Activated naive CD8-positive, alpha-beta T cell treated with anti-CD3 and anti-CD28 coated beads for 36 hours (primary cell): ENCODE data around the gene PEX12. TPM values are rescaled to one million over a fixed set of nuclear protein-coding genes. Genes with fewer than 3 reads are reported as not detected.
"Not testable (repeated sequence)": the region's sequence is repeated elsewhere in the genome, so short reads cannot be mapped to it uniquely, and the experiment has no call there.

Experiments used
- DNase-seq: peaks from one replicate; pipeline ENCODE4 v3.0.0; 2021
- H3K27ac Mint-ChIP-seq: one replicate; pipeline ENCODE4 v1.8.0; 2022; ENCODE audit warnings: mild to moderate bottlenecking, moderate library complexity, mixed read lengths
- H3K27me3 Mint-ChIP-seq: one replicate; pipeline ENCODE4 v1.8.0; 2022; ENCODE audit warnings: mild to moderate bottlenecking, mixed read lengths
- H3K36me3 Mint-ChIP-seq: one replicate; pipeline ENCODE4 v1.8.0; 2021; ENCODE audit warnings: mild to moderate bottlenecking, mixed read lengths
- H3K4me1 Mint-ChIP-seq: one replicate; pipeline ENCODE4 v1.8.0; 2021; ENCODE audit warnings: mixed read lengths
- H3K4me3 Mint-ChIP-seq: one replicate; pipeline ENCODE4 v1.8.0; 2022; ENCODE audit warnings: mild to moderate bottlenecking, moderate library complexity, mixed read lengths
- H3K9me3 Mint-ChIP-seq: one replicate; pipeline ENCODE4 v1.8.0; 2022; ENCODE audit warnings: mixed read lengths
- total RNA-seq, 2 experiments: library from RNA; stranded (reverse); gene quantifications; one replicate each; pipeline ENCODE4 v1.2.3, GENCODE V29; 2021

The PEX12 gene
- total RNA-seq, 2 experiments from 2014 or later, result 6.6 to 6.9 TPM

GRCh38 chr17:35596072-35596471 is 17.7 kb upstream of the PEX12 start:
- Mint-ChIP-seq H3K27ac (no peak overlapping the region), H3K36me3 (peaks cover 41% of the 10 kb centered on the region), H3K4me3 (no peak overlapping the region), H3K27me3 (no peaks in the 10 kb centered on the region), H3K4me1 (peaks cover 9% of the 10 kb centered on the region), H3K9me3 (no peaks in the 10 kb centered on the region)
- no peak for DNase-seq

DNA sequence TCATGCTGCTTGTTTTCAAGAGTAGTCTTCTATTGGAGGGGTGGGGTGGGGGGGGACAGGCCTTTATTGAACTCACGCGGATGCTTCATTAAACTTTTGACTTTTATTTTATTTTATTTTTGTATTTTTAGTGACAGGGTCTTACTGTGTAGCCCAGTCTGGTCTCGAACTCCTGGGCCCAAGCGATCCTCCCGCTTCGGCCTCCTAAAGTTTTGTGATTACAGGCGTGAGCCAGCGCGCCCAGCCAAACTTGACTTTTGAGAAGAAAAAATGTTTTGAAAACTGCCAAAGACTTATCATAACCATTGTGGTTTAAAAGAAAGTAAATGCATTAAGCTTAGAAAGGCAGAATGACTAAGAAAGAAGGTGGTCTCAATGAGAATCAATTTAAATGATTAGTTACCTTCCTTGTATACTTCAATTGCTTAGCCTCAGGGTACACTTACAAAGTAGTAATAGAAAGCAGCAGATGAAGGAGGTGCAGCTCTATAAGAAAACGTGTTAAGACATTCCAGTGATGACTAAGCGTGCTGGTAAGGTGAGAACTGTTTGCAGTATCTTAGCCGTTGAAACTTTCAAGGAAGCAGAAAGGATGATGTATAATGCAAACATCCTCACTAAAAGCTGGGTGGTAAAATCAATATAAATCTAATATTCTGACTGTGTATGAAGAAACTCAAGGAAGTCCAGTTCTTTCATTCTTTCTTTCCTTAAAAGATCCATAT is 10.0 kb upstream of the PEX12 start:
- Mint-ChIP-seq H3K36me3 (peaks cover 8% of the 10 kb centered on the region), H3K27me3 (no peaks in the 10 kb centered on the region), H3K9me3 (no peaks in the 10 kb centered on the region), H3K27ac (peak overlapping the region; percentile 97), H3K4me3 (peak overlapping the region; percentile 96), H3K4me1 (peaks cover 25% of the 10 kb centered on the region)
- DNase-seq, result no peak

- peaks cover 23% of the 10 kb centered on the region for H3K4me1 Mint-ChIP-seq
- H3K9me3 Mint-ChIP-seq, result no peaks in the 10 kb centered on the region
- H3K27me3 Mint-ChIP-seq, result no peaks in the 10 kb centered on the region
- peak within 1 kb of the TSS; percentile 97 for H3K27ac Mint-ChIP-seq
- DNase-seq, result peak; percentile 95
- peak within 1 kb of the TSS; percentile 96 for H3K4me3 Mint-ChIP-seq
- H3K36me3 Mint-ChIP-seq, result peaks cover 5% of the 10 kb centered on the region
Observed at GRCh38 chr17:35587074-35587961, 8.9 kb upstream of the PEX12 start, which contains the start of gene AP2B1. AP2B1 (plus strand) TSS chr17:35587322; CDS start chr17:35594031, 6,709 bp downstream.

DNA sequence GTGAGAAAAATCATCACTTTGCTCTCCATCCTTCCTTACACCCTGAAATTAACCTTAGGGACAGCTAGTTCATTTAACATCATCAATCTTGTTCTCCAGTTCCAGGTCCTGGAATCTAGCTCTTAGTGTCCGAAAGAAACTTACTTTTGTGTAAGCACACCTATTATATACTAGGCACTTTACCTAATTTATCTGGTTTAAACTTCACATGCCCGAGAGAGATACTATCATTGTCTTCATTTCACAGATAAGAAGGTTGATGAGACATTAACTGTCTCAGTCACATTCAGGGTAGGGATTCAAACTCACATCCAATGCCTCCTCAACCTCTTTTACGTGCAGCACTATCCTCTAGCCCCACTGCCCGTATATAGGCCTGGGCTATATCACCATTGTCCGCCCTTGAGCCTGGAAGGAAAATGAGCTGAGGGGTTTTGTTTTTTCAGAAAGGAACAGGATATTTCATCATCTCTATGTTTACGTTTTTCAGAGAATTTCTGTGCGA is 8.2 kb upstream of the PEX12 start:
- H3K36me3 Mint-ChIP-seq, result peaks cover 5% of the 10 kb centered on the region
- H3K9me3 Mint-ChIP-seq, result no peaks in the 10 kb centered on the region
- no peak for DNase-seq
- no peaks in the 10 kb centered on the region for H3K27me3 Mint-ChIP-seq
- peak overlapping the region; percentile 97 for H3K27ac Mint-ChIP-seq
- H3K4me3 Mint-ChIP-seq, result peak overlapping the region; percentile 96
- peaks cover 22% of the 10 kb centered on the region for H3K4me1 Mint-ChIP-seq

- H3K27me3 Mint-ChIP-seq, result no peaks in the 10 kb centered on the region
- no peak overlapping the region for H3K27ac Mint-ChIP-seq
- peaks cover 5% of the 10 kb centered on the region for H3K36me3 Mint-ChIP-seq
- H3K4me3 Mint-ChIP-seq, result no peak overlapping the region
- DNase-seq, result no peak
- H3K9me3 Mint-ChIP-seq, result no peaks in the 10 kb centered on the region
- H3K4me1 Mint-ChIP-seq, result peaks cover 15% of the 10 kb centered on the region
Observed at GRCh38 chr17:35584061-35584460, 5.7 kb upstream of the PEX12 start.

- H3K27me3 Mint-ChIP-seq, result no peaks in the 10 kb centered on the region
- peaks cover 25% of the 10 kb centered on the region for H3K4me1 Mint-ChIP-seq
- peak overlapping the region; percentile 91 for H3K4me3 Mint-ChIP-seq
- H3K27ac Mint-ChIP-seq, result peak overlapping the region; percentile 97
- peaks cover 7% of the 10 kb centered on the region for H3K36me3 Mint-ChIP-seq
- H3K9me3 Mint-ChIP-seq, result no peaks in the 10 kb centered on the region
- no peak for DNase-seq
Observed at GRCh38 chr17:35578929-35579432, 610 bp upstream of the PEX12 start.

DNA sequence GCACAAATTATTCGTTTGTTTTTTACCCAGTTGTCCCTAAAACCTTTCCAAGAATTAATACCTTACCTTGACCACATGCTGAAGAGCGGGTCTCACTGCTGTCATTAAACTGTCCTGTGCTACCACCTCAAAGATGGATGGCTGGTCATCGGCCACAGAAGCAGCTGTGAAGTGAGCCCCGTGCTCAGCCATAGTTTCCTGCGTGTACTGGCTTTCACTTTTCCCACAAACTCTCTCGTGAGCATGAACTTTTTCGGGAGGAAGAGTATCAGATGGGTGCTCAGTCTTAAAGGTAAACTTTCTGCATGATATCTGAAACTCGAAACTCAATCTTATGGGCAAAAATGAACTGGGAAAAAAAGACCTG is 558 bp downstream of the PEX12 start:
- Mint-ChIP-seq H3K27me3 (no peaks in the 10 kb centered on the region), H3K36me3 (peaks cover 7% of the 10 kb centered on the region), H3K4me1 (peaks cover 25% of the 10 kb centered on the region), H3K27ac (peak overlapping the region; percentile 97), H3K9me3 (no peaks in the 10 kb centered on the region), H3K4me3 (peak overlapping the region; percentile 91)
- DNase-seq, result peak; percentile 12

DNA sequence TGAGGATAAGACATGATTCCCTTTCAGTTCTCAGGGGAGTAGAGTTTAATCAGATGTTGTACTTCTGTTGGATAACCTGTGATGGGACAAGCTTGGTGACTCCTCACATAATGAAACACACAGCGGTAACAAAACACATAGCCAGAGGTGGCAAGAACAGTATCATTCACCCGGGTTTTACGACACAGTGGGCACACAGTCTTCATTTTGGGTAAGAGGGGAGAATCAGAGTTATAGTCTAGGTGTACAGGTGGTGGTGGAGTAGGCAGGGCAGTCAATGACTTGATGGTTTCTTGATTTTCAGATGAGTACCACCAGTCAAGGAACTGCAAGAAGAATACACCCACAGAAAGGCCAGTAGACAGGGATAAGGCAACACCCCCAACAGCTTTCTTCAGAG is 2.6 kb downstream of the PEX12 start:
- DNase-seq, result no peak
- Mint-ChIP-seq H3K36me3 (peaks cover 7% of the 10 kb centered on the region), H3K4me1 (peaks cover 28% of the 10 kb centered on the region), H3K27me3 (no peaks in the 10 kb centered on the region), H3K27ac (peak overlapping the region; percentile 21), H3K9me3 (no peaks in the 10 kb centered on the region), H3K4me3 (no peak overlapping the region)

GRCh38 chr17:35569405-35569804 is 9.0 kb downstream of the PEX12 start:
- no peak for DNase-seq
- peak overlapping the region; percentile 75 for H3K27ac Mint-ChIP-seq
- H3K4me3 Mint-ChIP-seq, result peak overlapping the region; percentile 84
- no peaks in the 10 kb centered on the region for H3K27me3 Mint-ChIP-seq
- no peaks in the 10 kb centered on the region for H3K9me3 Mint-ChIP-seq
- H3K36me3 Mint-ChIP-seq, result peaks cover 11% of the 10 kb centered on the region
- H3K4me1 Mint-ChIP-seq, result peaks cover 17% of the 10 kb centered on the region

GRCh38 chr17:35568561-35568960 is 9.8 kb downstream of the PEX12 start:
- Mint-ChIP-seq H3K9me3 (no peaks in the 10 kb centered on the region), H3K4me3 (peak overlapping the region; percentile 84), H3K27me3 (no peaks in the 10 kb centered on the region), H3K27ac (peak overlapping the region; percentile 90), H3K36me3 (peaks cover 11% of the 10 kb centered on the region), H3K4me1 (peaks cover 17% of the 10 kb centered on the region)
- DNase-seq, result peak; percentile 46

- H3K36me3 Mint-ChIP-seq, result peaks cover 11% of the 10 kb centered on the region
- DNase-seq, result no peak
- H3K9me3 Mint-ChIP-seq, result no peaks in the 10 kb centered on the region
- H3K27me3 Mint-ChIP-seq, result no peaks in the 10 kb centered on the region
- H3K4me1 Mint-ChIP-seq, result peaks cover 17% of the 10 kb centered on the region
- peak overlapping the region; percentile 12 for H3K27ac Mint-ChIP-seq
- peak overlapping the region; percentile 84 for H3K4me3 Mint-ChIP-seq
Observed at GRCh38 chr17:35566968-35567367, 11.4 kb downstream of the PEX12 start.

GRCh38 chr17:35563181-35563580 is 15.2 kb downstream of the PEX12 start:
- not testable (repeated sequence) for H3K27me3 Mint-ChIP-seq, H3K9me3 Mint-ChIP-seq, H3K4me3 Mint-ChIP-seq

DNA sequence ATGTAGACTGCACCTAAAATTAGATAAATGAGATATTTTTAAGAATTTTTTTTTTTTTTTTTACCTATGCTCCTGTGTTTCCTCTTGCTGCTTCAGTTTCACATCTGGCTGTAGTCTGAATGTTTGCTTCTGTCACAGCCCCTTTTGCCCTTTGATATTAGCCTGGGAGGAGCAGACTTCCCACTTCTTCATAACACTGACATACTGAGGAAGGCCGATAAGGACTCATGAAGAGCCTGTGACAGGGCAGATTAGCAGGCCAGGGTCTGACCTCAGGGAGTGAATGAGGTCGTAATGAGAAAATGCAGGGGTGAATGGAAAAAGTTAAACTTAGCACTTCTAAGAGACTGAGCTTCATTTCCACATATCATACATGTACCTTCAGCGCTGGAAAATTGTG is 17.7 kb downstream of the PEX12 start, which contains the start of gene SLFN14:
Gene SLFN14 (minus strand): TSS at position 117 of the 400 bp plus-strand sequence. CDS start 2,757 bp downstream, outside the sequence.
- Mint-ChIP-seq H3K36me3 (no peaks in the 10 kb centered on the region), H3K4me3 (no peak within 1 kb of the TSS), H3K27me3 (peaks cover 13% of the 10 kb centered on the region), H3K9me3 (no peaks in the 10 kb centered on the region), H3K27ac (peak within 1 kb of the TSS; percentile 73), H3K4me1 (peaks cover 7% of the 10 kb centered on the region)
- DNase-seq, result peak; percentile 24

More at GRCh38 chr17:35563181-35563580, 15.2 kb downstream of the PEX12 start:
- not testable (repeated sequence) for H3K36me3 Mint-ChIP-seq, DNase-seq, H3K27ac Mint-ChIP-seq
- peaks cover 11% of the 10 kb centered on the region for H3K4me1 Mint-ChIP-seq

- H3K27me3 Mint-ChIP-seq, result peaks cover 13% of the 10 kb centered on the region
- no peaks in the 10 kb centered on the region for H3K36me3 Mint-ChIP-seq
- DNase-seq, result no peak
- H3K27ac Mint-ChIP-seq, result no peak overlapping the region
- H3K4me3 Mint-ChIP-seq, result no peak overlapping the region
- H3K4me1 Mint-ChIP-seq, result peaks cover 7% of the 10 kb centered on the region
- no peaks in the 10 kb centered on the region for H3K9me3 Mint-ChIP-seq
Observed at GRCh38 chr17:35559495-35560210, 18.7 kb downstream of the PEX12 start.
